ENCODE measurements around the gene CBARP. TPM values are rescaled to one million over a fixed set of nuclear protein-coding genes. Genes with fewer than 3 reads are reported as not detected.

CBARP gene
- total and polyA plus RNA-seq, 2 of the 4 experiments (the other 2 are of a cell fraction): 0.18 to 3.9 TPM

DNA sequence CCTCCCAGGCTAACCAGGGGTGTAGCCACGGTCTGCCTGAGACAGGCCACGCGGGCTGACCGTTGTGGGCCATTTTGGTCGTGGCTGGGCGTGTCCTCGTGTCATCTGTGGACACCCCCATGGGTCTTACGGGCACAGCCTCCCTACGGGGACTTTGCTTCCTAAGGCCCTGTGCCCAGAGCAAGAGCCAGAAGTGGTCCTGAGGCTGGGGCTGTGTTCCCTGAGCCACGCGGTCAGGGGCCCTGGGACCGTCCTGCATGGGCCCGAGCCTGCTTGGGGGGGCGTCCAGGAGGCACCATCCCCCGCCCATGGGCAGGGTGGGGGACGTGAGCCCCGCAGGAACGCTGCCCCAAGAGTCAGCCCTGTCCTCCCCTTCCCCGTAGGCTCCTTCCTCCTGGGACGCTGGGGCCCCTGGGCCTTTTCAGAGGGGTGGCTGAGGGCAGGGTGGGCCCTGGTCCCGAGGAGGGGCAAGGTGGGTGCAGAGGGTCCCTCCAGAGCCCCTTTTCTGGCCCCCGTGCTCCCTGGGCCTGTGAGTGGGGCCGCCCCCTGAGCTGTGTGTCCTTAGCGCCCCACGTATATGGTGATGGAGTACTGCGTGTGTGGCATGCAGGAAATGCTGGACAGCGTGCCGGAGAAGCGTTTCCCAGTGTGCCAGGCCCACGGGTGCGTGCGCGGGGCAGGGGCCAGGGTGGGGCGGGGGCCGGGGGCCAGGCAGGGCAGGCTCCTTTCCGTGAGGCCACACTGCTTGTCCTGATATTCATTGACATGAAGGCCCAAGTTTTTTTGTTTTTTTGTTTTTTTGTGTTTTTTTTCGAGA is 18.8 kb downstream of the CBARP start:
- peaks cover 53% of the 10 kb centered on the region for H4K20me1 ChIP-seq (ENCODE audit: insufficient read depth, low read length)
- no peak overlapping the region for H2BK15ac ChIP-seq (ENCODE audit: low read depth, low read length)
- H3K27me3 ChIP-seq (ENCODE audit: control insufficient read depth, insufficient read depth, low read length): no peaks in the 10 kb centered on the region
- no peak overlapping the region for H4K91ac ChIP-seq (ENCODE audit: insufficient read depth, low read depth, low read length)
- no peak overlapping the region for H2AFZ ChIP-seq (replicated peaks; ENCODE audit: low read length, poor library complexity)
- H3K9ac ChIP-seq (ENCODE audit: low read depth, low read length): no peak overlapping the region
- peaks cover 11% of the 10 kb centered on the region for H3K9me1 ChIP-seq (ENCODE audit: insufficient read depth, low read length)
- peaks cover 34% of the 10 kb centered on the region; the same call in 1 of the 2 replicates for H3K36me3 ChIP-seq (ENCODE audit: control insufficient read depth, insufficient read depth, low read length)
- H3K4me1 ChIP-seq (ENCODE audit: control insufficient read depth, insufficient read depth, low read length): peaks cover 15% of the 10 kb centered on the region
- dilution Hi-C loops (cut with HindIII; ENCODE audit: low sequenced_read_pairs, unreplicated experiment) (no loop called here), in situ Hi-C loops (cut with MboI; ENCODE audit: low sequenced_read_pairs) (no loop called here), intact Hi-C loops (cut with micrococcal nuclease) (no loop called here)
- H3K56ac ChIP-seq (ENCODE audit: extremely low read depth, insufficient read depth, low read length): no peak overlapping the region
- H2BK120ac ChIP-seq (ENCODE audit: low read depth, low read length): no peak overlapping the region
- no peak overlapping the region for H3K4me2 ChIP-seq (ENCODE audit: low read depth, low read length)
- H3K4me3 ChIP-seq (ENCODE audit: insufficient read depth, low read depth, low read length): no peak overlapping the region
- no peak for DNase-seq
- H3K4ac ChIP-seq (ENCODE audit: low read depth, low read length): no peak overlapping the region
- ChIA-PET POLR2A (ENCODE audit: unreplicated experiment) (no interaction called here), CTCF (no interaction called here)
- no peak overlapping the region for H3K23ac ChIP-seq (ENCODE audit: low read depth, low read length)
- H3K9me3 ChIP-seq (ENCODE audit: control insufficient read depth, insufficient read depth, low read length): no peaks in the 10 kb centered on the region
- H4K5ac ChIP-seq (ENCODE audit: low read depth, low read length): no peak overlapping the region
- no peak overlapping the region for H3K14ac ChIP-seq (replicated peaks; ENCODE audit: low read depth, low read length)
- H2AK5ac ChIP-seq (ENCODE audit: low read depth, low read length): 0 out of 2 replicates have a peak overlapping the region, but pooled peaks have one; percentile 12
- BruUV-seq (replicated peaks): no TSS peak
- peak overlapping the region; percentile 65 for H2AK9ac ChIP-seq (replicated peaks; ENCODE audit: low read depth, low read length, poor library complexity)
- H3K79me1 ChIP-seq (ENCODE audit: low read depth in 1 of 2, low read length in 2 of 2): peaks cover 18 to 76% of the 10 kb centered on the region in 2 experiments; a peak in 3 of 4 replicates
- no peak overlapping the region for H3K27ac ChIP-seq (ENCODE audit: insufficient read depth, low read length)
- no peak overlapping the region for H3K18ac ChIP-seq (ENCODE audit: low read depth, low read length)
- H2BK5ac ChIP-seq (ENCODE audit: low read depth, low read length, poor library complexity, severe bottlenecking): no peak overlapping the region
- H2BK20ac ChIP-seq (ENCODE audit: low read depth, low read length): no peak overlapping the region
- no peak overlapping the region for H4K8ac ChIP-seq (ENCODE audit: low read depth in 2 of 2, low read length in 2 of 2)
- no peak for ATAC-seq (ENCODE audit: low read depth)
- 94% methylated on average over 24 of the region's 37 CpGs; no CpG with 5 or more reads in 1 of the 2 experiments for WGBS, 2 experiments (ENCODE audit: extremely low coverage in 2 of 2, insufficient read length in 1 of 2)
- no peak for TF ChIP-seq RCOR1 (IDR thresholded peaks at IDR 0.05; ENCODE audit: insufficient replicate concordance, low read length)
- no peak for TF ChIP-seq CHD1 (IDR thresholded peaks at IDR 0.05; ENCODE audit: low read depth, low read length)
- TF ChIP-seq CEBPB (IDR thresholded peaks at IDR 0.05; ENCODE audit: low read depth, low read length): no peak
- TF ChIP-seq, protein P1, sequence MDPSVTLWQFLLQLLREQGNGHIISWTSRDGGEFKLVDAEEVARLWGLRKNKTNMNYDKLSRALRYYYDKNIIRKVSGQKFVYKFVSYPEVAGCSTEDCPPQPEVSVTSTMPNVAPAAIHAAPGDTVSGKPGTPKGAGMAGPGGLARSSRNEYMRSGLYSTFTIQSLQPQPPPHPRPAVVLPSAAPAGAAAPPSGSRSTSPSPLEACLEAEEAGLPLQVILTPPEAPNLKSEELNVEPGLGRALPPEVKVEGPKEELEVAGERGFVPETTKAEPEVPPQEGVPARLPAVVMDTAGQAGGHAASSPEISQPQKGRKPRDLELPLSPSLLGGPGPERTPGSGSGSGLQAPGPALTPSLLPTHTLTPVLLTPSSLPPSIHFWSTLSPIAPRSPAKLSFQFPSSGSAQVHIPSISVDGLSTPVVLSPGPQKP (IDR thresholded peaks at IDR 0.05; ENCODE audit: borderline replicate concordance, low read depth, low read length): no peak
- TF ChIP-seq, protein P2, sequence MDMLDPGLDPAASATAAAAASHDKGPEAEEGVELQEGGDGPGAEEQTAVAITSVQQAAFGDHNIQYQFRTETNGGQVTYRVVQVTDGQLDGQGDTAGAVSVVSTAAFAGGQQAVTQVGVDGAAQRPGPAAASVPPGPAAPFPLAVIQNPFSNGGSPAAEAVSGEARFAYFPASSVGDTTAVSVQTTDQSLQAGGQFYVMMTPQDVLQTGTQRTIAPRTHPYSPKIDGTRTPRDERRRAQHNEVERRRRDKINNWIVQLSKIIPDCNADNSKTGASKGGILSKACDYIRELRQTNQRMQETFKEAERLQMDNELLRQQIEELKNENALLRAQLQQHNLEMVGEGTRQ (IDR thresholded peaks at IDR 0.05; ENCODE audit: low read depth, low read length): no peak
- no peak for TF ChIP-seq MAFK (IDR thresholded peaks at IDR 0.05; ENCODE audit: low read depth, low read length)
- no peak for TF ChIP-seq MXI1 (IDR thresholded peaks at IDR 0.05; ENCODE audit: borderline replicate concordance, low read depth, low read length)
- no peak for TF ChIP-seq FOS (IDR thresholded peaks at IDR 0.05; ENCODE audit: low read depth, low read length)
- TF ChIP-seq, protein P3, sequence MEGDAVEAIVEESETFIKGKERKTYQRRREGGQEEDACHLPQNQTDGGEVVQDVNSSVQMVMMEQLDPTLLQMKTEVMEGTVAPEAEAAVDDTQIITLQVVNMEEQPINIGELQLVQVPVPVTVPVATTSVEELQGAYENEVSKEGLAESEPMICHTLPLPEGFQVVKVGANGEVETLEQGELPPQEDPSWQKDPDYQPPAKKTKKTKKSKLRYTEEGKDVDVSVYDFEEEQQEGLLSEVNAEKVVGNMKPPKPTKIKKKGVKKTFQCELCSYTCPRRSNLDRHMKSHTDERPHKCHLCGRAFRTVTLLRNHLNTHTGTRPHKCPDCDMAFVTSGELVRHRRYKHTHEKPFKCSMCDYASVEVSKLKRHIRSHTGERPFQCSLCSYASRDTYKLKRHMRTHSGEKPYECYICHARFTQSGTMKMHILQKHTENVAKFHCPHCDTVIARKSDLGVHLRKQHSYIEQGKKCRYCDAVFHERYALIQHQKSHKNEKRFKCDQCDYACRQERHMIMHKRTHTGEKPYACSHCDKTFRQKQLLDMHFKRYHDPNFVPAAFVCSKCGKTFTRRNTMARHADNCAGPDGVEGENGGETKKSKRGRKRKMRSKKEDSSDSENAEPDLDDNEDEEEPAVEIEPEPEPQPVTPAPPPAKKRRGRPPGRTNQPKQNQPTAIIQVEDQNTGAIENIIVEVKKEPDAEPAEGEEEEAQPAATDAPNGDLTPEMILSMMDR (conservative IDR thresholded peaks at IDR 0.05; ENCODE audit: low read depth, low read length): no peak
- no peak for TF ChIP-seq MAZ (IDR thresholded peaks at IDR 0.05; ENCODE audit: borderline replicate concordance, low read depth, low read length)
- TF ChIP-seq POLR2A (IDR thresholded peaks at IDR 0.05; ENCODE audit: low read depth, low read length): no peak; the same call in 1 of the 2 replicates
- TF ChIP-seq BHLHE40 (IDR thresholded peaks at IDR 0.05; ENCODE audit: low read depth, low read length): no peak
- no peak for TF ChIP-seq SMC3 (IDR thresholded peaks at IDR 0.05; ENCODE audit: low read depth, low read length)
- TF ChIP-seq RAD21 (IDR thresholded peaks at IDR 0.05; ENCODE audit: low read length): no peak
- no peak for TF ChIP-seq NFE2L2 (IDR thresholded peaks at IDR 0.05; ENCODE audit: low read depth, low read length)
